HG02970 (cell line): ENCODE data around the gene TUSC2.
"Not testable (repeated sequence)": the region's sequence is repeated elsewhere in the genome, so short reads cannot be mapped to it uniquely, and the experiment has no call there.

Experiments used
- ATAC-seq: cut with Tn5 transposase; IDR thresholded peaks from one replicate; pipeline ENCODE4 v1.9.1; 2021; ENCODE audit warnings: mild to moderate bottlenecking, moderate library complexity, moderate number of reproducible peaks; ENCODE audit not compliant: unreplicated experiment, low FRiP score

The TUSC2 gene

DNA sequence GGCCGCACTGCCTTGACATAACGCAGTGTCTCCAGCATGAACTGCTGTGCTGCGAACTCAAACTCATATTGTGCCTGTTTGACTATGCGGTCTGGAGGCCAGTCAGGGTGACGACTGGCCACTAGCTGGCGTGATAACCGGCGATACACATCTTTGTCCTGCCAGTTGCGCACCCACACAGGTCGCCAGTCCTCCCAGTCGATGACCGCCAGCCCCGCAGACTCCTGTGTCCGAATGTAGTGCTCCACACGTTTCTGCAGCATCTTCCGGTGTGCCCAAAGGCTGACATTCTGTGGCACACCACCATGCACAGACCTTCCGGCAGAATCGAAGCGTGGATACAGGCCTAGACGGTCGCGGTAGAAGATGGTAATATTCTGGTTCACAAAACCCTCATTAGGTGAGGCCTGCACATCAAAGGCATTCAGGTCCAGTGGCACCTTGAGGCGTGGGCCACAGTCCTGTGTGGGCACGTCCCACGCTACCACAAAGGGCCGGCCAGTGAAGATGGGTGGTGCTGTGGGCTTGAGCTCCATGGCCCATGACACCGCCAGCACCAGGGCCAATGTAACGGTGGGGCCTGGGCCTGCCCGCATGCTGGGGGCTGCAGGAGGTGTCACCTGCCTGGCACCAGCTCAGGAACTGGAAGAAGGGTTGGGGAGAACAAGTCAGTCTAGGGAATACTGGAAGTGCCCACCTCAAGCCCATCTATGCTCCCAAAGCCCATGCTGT lies 8.0 kb downstream of the TUSC2 start:
- ATAC-seq = no peak

DNA sequence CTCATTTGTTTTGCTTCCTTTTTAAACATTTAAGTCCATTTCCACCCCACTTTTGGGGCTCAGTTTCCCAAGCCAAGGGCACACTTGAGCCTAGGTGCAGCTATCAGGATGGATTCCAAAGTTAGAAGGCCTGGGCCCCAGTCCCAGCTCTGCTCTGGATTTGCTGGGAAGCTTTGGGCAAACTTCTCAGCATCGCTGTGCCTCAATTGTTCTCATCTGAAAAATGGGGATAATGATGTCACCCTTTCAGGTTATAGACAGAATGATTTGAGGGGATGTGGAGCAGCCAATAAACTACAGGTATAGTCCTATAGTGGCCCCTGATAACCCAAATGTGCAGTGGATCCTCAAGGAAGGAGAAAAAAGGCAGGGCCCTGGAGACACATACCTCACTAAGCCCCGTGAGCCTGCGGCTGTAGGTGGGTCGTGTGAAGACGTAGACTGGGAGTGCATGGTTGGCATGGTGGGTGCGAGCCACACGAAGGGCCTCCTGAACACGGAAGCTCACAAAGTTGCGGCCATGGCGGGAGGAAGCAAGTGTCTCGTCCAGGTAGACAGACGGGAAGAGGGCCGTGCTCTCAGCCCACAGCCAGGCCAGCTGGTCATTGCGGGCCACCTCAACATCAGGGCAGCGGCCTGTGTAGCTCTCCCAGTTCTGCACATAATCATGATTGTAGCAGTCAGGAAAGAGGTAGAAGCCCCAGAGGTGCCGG lies 8.7 kb downstream of the TUSC2 start:
- ATAC-seq = no peak

DNA sequence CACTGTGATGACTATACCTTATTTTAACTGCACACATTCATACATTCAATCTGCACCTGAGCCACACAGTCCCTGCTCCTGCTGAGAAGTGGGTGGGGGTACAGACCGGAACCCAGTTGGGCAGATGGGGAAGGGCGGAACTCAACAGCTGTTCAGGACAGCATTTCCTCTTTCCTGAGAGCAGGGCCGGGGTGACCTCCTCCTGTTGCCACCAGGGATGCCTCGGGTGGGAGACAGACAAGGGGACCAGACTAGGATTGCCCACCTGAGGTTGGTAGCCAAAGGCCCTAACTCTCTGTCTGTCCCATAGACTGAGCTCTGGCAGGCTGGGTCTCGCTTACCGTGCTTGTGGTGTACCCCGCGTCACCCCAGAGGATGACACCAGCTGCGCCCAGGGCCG lies 9.4 kb downstream of the TUSC2 start:
- ATAC-seq = no peak

DNA sequence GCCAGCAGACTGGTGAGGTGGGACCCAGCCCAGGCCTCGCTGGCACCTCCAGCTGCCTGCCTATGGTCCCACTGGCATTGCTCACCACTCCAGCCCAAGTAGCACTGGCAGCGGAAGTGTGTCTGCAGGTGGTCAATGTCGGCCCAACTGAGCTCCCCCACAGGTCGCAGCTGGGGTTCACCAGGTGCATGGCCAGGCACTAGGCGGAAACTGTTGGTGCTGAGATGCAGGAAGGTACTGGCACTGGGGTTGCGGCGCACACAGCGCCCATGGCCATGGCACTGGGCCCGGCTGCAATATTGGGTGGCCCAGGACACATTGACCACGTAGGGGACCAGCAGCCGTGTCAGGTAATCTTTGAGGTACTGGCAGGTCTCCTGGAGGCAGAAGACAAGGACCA lies 9.9 kb downstream of the TUSC2 start:
- no peak for ATAC-seq

DNA sequence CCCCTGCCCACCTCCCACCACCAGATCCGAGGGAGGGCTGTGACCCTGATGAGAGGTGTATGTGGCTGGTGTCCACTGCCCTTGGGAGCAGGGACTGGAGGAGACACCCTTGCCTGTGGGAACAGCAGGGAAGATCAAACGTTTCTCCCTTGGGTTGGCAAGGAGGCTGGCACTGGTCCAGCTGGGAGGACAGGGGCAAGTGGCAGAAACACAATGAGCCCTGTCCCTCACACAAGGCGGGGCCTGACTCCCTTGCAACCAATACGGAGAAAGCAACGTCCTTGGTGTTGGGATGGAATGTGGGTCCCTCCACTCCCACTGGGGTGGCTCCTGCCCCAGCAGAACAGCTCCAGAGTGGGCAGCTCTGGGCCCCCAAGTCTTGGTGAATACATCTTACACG lies 10.7 kb downstream of the TUSC2 start:
- ATAC-seq = no peak

DNA sequence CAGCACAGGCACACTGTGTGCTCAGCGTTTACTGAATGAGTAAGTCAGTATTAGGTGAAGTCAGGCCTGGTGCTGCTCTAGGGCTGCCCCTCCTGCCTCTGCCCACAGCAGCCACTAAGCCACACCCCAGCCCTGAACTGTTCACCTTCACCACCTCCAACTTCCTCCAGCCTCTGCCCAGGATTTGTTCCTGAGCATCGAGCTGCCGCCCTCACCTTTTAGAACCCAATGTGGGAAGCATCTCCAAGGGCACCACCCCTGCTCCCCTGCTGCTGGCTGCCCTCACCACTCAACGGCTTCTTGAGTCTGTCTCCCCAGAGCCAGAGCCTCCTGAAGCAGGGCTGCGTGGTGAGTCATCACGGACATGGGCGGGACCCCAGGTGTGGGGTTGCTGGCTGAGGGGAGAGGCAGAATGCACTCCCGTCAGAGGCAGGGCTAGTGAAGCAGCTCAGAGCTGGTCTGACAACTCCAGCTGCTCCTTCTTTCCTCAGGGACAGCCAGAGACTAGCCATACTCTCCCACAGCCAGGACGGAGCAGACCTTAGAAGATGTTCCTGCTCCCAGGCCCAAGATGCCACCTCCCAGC lies 11.3 kb downstream of the TUSC2 start:
- ATAC-seq = no peak

DNA sequence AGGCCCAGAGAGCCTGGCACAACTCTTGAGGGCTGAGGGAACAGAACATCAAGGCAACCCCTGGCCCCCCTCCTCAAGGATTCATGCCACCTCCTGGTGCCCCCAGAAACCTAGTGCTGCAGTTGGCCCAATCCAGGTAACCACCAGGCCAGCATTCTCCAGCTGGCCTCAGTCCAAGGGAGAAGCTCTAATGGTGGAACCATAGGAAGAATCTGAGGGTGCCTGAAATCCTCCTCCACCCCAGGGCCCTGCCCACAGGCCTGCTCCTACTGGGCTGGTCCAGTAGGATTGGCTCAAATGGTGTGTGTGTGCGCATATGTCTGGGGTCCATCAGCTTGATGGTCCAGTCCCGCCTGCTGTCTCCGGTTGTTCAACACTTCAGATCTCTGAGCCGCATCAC lies 13.2 kb downstream of the TUSC2 start:
- ATAC-seq = no peak

DNA sequence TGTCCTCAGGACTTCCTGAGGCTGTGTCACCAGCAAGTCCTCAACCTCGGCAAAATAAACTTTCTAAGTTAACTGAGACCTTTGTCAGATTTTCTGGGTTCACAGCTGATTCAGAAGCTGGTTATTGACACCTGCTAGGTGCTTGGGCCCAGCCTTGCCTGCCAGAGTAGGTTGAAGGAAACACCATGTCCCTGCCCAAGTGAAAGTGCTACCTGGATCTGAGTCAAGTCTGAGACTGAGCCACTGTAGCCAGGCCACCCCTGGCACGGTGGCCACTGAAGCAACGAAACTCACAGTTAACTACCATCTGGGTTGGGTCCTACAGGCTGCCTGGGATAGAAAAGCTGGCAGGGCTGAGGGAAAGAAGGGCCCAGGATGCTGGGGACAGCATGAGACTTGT lies 13.7 kb downstream of the TUSC2 start:
- ATAC-seq = no peak

DNA sequence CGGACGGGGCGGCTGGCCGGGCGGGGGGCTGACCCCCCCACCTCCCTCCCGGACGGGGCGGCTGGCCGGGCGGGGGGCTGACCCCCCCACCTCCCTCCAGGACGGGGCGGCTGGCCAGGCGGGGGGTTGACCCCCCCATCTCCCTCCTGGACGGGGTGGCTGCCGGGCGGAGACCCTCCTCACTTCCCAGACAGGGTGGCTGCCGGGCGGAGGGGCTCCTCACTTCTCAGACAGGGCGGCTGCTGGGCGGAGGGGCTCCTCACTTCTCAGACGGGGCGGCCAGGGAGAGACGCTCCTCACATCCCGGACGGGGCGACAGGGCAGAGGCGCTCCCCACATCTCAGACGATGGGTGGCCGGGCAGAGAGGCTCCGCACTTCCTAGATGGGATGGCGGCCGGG lies 16.0 kb downstream of the TUSC2 start:
- not testable (repeated sequence) for ATAC-seq

DNA sequence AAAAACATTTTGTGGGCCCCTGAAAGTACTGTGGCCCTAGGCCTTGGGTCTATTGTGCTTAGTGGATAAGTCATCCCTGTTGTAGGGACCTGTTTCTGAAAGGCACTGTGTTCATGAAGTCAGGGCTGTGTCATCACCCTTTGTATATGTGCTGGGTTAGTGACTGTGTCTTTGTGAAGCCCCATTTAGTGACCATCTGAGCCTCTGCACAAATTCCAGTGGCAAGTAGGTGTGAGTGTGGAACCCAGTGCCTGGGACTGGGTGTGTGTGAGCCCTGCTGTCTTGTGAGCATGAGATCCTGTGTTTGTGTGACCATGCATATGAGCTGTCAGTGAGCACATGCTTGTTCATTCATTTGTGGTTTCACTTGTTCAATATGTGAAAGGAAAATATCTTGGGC lies 23.4 kb downstream of the TUSC2 start:
- ATAC-seq = no peak

DNA sequence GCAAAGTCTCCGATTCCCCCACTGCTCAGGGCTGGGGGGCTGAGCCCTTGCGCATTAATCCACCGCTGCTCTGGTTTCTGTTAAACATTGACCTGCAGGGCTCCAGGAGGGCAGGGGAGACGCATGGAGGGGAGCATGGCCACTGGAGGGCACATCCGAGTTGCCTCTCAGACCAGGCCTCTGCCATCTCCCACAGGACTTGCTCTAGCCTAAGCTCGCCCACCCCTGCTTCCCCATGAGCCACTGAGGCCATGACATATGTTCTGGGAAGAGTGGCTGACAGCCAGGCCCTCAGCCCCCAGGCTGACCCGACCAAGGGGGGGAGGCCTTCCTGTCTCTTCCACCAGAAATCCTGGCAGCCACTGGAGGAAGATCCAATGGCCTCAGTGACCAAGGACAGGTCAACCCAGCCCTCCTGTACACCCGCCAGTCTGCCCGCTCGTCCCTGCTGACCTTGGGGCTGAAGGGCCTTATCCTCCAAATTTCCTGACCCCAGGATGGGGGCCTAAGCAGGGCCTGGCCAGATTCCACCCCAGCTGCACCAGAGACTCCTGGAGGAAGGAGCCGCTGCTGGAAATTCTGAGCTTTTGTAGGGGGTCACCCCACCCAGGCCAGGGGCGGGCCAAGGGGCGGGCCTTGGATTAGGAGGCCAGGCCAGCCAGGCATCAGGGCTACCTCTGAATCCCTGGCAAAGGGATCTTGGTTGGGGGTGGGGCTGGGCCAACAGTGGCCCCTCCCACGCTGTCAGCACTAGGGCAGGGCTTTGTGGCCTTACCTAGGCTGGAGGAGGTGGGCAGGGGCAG lies 24.8 kb downstream of the TUSC2 start, which contains the start of gene HYAL1:
Gene HYAL1 (minus strand): TSS at position 562 of the 803 bp plus-strand sequence. CDS start 618 bp downstream, outside the sequence.
- ATAC-seq = no peak

DNA sequence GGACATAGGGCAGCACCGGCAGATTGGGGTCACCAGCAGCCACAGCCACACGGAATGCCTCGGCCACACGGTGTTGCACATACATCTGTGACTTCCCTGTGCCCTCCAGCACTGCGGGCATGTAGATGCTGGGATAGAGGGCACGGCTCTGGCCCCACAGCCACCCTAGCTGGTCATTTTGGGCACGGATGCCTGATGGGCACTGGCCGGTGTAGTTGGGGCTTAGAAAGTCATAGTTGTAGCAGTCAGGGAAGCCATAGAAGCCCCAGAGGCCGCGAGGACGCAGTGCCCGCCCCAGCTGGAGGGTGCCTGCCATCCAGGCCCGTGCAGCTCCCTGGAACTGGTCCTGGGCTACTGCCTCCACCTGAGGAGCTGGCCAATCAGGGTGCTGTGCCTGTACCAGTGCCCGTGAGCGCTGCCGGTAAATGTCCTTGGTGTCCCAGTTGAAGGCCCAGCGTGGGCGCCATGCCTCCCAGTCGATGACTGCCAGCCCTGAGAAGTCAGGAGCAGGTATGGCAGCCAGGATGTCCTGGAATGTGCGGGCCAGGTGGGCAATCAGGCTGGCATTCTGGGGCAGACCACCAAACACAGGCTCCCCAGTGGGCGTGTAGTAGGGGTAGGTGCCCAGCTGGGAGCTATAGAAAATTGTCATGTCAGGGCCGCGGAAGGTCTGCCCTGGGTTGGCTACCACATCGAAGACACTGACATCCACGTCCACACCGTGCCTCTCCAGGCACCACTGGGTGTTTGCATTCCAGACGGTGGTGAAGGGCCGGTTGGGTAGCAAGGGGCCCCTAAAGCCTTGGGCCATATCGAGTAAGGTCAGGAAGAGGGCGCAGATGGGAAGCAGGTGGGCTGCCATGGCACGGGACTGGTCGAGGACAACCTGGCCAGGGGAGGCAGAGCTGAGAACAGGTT lies 25.7 kb downstream of the TUSC2 start:
- no peak for ATAC-seq

DNA sequence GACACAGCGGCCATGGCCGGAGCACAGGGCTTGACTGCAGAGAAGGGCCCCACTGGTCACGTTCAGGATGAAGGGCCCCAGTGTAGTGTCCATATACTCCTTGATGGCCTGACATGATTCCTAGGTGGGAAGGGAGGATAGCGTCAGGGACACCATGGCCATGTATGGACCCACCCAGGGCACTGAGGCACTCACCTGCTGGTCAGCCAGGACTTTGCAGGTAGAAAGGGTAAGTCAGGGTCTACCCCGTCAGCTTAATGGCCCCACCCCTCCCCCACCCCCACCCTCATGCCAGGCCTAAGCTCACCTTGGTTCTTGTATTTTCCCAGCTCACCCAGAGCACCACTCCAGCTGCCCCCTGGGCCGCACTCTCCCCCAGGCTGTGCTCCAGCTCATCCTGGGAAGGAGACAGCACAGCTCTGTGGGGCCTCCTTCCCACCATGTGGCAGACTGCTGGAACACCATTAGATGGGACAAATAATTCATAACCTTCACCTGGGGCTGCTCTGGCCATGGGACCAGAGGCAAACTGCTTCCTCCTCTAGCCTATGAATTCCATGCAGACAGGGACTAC lies 27.3 kb downstream of the TUSC2 start:
- ATAC-seq = no peak

DNA sequence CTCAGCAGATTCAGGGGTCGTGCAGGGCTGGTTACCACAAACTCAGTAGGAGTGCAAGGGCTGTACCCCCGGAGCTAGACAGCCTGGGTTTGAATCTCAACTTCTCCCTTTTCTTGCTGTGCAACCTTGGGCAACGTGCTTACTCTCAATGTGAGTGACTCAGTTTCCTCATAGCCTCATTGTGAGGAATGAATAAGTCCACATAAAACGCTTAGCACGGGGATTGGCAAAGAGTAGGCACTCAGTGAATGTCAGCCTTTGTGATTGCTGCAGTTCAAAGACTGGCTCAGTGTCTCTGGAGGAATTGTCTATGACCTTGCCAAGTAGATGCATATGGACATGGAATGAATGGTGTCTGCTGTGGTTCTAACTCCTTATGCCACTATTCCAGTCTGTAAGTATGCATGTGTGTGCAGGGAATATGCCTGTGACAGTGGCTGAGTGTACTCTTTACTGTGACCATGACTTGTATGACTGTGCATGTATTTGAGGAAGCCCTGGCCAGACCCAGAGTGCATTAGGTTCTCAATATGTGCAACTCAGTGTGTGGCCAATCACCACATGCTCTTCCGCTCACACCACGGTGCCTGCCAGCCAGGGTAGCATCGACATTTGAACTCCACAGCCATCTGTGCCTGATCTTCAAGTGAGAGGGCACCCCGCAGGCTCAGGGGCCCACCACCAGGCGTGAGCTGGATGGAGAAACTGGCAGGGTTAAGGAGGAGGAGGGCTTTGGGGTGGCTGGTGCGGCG lies 27.9 kb downstream of the TUSC2 start:
- ATAC-seq = no peak

DNA sequence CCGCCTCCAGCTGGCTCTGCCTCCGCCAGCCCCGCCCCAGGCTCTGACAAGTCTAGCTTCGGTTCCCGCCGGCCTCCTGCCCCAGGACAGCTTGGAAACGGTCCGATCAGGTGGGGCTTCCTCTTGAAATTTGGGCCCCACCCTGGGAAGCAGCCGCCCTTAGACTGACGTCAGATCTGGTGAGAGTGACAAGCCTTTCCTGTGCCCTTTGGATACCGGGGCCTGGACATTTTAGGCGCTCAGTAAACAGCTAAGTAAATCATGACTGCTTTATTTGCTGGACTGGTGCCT lies 28.4 kb downstream of the TUSC2 start:
- ATAC-seq = no peak

DNA sequence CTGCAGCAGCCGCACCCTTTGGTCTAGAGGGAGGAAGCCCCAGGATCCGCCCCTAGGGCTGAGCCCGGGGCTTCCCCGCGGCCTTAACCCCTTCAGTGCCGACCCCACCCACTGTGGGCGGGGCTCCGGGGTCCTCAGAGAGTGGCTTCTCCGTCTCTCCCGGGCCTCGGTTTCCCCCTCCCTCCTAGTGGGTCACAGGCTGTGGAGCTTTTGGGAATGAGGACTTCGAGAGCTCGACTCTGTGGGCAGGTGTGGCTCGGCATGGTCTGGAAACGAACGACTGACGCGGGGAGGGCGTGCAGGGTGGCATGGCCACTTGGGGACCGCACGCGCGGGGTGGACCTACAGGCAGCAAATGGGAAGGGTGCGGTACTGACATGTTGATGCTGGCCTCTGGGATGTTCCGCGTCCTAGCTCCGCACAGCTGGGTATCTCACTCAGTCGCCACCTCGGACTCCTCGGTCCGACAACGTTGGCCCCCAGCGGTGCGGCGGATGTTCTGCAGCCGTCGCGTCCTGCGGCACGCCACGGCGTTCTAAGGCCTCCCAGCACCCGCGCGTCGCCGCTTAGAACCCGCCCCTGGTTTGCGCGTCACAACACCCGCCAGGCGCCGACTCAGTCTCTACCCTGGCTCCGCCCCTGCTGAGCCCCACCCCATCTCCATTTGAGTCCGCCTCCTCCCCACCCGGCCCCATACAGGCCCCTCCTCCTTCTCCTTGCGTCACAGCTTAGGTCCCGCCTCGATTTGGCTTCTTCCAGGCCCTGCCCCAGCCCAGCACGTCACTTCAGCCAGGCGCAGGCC lies 29.0 kb downstream of the TUSC2 start, which contains the start of the genes HYAL3 and NAA80:
Gene HYAL3 (minus strand): TSS at position 570 of the 802 bp plus-strand sequence. CDS start 3,803 bp downstream, outside the sequence.
Gene NAA80 (minus strand): TSS at position 570 of the 802 bp plus-strand sequence. CDS start 1,942 bp downstream, outside the sequence.
- ATAC-seq = peak; percentile 92

DNA sequence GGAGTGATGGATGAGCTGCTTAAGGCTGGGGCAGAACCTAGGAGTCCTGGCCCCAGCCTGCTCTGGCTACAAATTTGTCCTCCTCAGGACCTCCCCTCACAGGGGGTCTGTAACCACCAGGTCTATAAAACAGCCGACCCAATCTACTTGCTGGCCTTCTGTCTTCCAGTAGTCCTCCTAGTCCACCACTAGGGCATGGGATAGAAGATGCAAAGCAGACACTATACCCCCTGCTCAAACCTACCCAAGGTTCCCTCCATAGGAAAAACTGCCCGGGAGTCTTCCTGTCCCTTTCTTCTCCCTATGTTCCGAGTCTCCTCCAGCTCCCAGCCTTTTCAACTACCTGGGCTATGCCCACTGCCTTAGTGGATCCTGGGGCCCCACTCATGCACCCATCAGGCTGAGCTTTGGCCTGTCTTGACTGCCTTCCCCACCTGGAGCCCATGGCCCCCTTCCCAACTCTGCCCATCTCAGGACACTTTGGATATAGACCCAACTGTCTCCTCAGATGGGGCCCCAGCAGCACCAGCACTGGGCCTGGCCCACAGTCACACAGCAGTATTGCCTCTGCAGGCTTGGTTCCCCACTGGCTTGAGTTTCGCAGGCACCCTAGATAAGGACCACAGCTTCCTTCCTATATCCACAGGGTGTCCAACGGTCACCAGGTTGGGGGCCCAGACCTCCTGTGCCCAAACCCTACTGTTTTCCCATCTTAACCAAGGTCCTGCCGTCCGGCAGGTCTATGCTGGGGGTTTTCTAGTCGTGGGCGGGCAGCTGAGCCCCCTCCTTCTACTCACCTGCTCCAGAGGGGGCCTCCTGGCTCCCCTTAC lies 29.9 kb downstream of the TUSC2 start:
- ATAC-seq = no peak
